LNCaP clone FGC (cell line): ENCODE results near the gene FHL1.

Experiments
- DNase-seq: peaks from one replicate; pipeline ENCODE4 v3.0.0-alpha.2; 2011; ENCODE audit warnings: low read depth
- H3K4me3 ChIP-seq: 2 replicates; pipeline ENCODE4 v1.5.1; 2011; ENCODE audit warnings: mild to moderate bottlenecking, low read depth, low read length, control low read depth
- TF ChIP-seq, protein P1 (sequence below): IDR thresholded peaks from 2 replicates; pipeline ENCODE4 v1.5.1; 2012; ENCODE audit warnings: mild to moderate bottlenecking; ENCODE audit not compliant: control insufficient read depth, insufficient read depth; ENCODE audit errors: extremely low read depth

Gene FHL1

DNA sequence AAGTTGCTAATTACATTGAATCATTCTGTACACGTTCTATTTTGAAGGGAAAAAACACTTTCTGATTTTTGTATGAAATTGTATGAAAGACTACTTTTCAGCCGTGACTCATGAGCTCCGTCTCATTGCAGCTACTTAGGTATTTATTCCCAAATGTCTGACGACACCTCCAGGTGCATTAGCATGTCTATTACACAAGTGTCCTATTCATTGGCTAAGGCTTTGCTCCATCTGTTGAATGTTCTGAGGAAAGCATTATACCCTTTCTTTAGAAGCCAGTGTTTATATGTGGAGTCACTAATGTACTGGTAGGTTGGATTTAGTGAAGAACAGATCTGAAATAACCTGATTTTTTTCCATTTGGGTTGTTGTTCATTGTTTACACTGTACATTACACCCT lies 52.0 kb downstream of the FHL1 start:
- DNase-seq: no peak
- H3K4me3 ChIP-seq: no peak overlapping the region
- TF ChIP-seq, protein P1, sequence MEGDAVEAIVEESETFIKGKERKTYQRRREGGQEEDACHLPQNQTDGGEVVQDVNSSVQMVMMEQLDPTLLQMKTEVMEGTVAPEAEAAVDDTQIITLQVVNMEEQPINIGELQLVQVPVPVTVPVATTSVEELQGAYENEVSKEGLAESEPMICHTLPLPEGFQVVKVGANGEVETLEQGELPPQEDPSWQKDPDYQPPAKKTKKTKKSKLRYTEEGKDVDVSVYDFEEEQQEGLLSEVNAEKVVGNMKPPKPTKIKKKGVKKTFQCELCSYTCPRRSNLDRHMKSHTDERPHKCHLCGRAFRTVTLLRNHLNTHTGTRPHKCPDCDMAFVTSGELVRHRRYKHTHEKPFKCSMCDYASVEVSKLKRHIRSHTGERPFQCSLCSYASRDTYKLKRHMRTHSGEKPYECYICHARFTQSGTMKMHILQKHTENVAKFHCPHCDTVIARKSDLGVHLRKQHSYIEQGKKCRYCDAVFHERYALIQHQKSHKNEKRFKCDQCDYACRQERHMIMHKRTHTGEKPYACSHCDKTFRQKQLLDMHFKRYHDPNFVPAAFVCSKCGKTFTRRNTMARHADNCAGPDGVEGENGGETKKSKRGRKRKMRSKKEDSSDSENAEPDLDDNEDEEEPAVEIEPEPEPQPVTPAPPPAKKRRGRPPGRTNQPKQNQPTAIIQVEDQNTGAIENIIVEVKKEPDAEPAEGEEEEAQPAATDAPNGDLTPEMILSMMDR: no peak

DNA sequence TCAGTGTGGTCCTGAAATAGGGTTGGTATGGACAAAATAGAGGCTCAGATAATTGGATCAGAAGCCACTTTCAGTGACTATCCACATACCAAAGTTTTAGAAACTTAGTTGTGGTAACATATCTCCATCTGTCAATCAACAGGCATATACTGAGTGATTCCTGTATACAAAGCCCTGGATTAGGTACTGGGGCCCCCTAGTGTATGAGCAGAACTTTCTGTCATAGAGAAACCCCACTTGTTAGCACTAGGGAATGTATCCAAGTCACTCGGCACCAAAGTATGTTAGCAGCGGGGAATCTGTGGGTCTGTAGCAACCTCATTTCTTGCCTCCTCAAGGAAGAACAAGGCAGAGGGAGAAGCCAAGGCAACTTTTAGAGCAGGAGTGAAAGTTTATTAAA lies 53.1 kb downstream of the FHL1 start:
- H3K4me3 ChIP-seq: no peak overlapping the region
- DNase-seq: no peak
- TF ChIP-seq, protein P1: 0 out of 2 replicates have a peak, but pooled peaks have one; percentile 10

DNA sequence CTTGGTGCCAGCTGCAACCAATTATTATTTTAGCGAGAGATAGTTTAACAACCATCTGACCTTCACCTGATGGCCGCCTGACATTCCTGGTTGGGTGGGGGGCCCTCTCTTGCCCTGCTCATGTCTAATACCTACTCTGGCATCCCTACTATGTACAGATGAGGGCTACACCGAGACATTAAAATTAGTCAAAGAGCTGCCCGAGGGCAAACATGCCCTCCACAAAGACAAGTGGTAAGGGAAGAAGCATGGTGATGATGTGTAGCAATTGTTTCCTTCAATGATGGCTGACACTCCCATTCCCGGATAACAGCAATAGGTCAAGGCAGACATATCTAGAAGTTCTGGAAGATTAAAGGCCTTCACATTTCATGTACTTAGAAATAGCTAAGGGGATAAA lies 54.3 kb downstream of the FHL1 start:
- H3K4me3 ChIP-seq: no peak overlapping the region
- TF ChIP-seq, protein P1: no peak
- no peak for DNase-seq

DNA sequence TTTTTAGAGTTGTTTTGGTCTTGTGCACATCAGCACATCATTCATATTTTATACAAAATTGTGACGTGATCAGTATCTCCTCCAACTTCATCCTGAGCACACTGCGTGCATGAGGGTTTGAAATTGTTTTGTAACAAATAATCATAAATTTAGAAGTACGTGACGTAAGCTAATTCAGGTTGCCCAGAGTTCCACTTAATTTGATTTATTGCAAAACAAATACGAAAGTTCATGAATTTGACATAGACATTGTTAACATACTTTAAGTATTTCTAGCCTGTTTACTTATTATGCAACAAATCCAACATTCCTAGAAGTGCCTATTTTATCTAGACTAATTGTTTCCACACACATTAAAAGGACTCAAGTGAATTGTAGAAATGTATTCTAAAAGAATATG lies 55.6 kb downstream of the FHL1 start:
- no peak overlapping the region for H3K4me3 ChIP-seq
- DNase-seq: no peak
- TF ChIP-seq, protein P1: no peak

DNA sequence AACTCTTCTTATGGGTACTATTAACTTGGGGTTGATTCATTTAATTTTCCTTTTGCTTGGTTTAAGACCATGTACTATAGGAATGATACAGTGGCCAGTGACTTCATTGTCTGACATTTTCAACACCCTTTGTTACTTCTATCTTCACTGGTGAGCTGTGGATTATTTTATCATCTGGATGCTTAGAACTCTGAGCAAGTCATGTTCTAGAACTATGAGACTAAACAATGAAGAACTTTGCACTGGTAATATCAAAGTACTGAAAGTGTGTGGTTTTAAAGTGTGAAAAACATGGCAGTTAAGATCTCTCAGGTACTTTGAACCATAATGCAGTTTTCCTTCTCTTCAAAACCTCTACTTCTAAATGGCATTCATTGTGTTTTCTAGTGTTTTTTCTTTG lies 56.1 kb downstream of the FHL1 start:
- TF ChIP-seq, protein P1: no peak
- no peak overlapping the region for H3K4me3 ChIP-seq
- DNase-seq: no peak

DNA sequence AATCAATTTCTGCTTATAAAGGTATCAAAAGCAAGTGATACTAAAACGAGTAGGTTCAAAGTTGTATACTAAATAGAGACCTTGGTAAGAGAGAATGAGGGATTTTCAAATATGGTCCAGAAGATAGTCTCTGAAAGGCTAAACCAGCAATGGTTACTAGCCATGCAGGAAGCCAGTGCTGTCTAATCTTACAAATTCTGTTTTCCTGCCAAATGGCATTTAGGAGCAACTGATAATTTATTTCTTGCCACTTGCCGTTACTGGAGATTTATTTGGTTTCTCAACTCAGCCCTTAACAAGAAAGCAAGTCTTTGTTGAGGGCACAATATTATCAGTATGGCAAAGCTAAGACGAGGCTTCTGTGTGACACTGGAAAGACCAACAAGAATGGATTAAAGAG lies 56.6 kb downstream of the FHL1 start:
- TF ChIP-seq, protein P1: no peak
- no peak overlapping the region for H3K4me3 ChIP-seq
- no peak for DNase-seq

DNA sequence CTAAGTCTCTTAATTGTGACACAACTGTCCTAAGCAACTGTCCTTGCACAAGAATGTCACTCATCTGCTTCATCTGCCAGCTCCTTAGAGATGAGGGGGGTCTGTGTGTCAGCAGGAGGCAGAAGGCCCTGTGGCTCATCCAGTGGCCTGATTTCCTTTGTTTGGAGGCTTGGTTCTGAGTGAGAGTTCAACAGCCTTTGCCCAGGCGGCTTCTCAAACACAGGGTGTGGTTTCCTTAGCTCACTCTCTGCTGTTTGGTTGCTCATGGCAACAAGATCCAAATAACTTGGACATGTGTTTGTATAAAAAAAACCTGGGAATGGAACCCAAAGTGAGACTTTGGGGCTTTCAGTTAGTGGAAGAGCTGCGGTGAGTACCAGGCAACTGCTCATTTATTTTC lies 57.2 kb downstream of the FHL1 start:
- no peak for DNase-seq

More for the DNA sequence above, 57.2 kb downstream of the FHL1 start:
- TF ChIP-seq, protein P1: no peak
- no peak overlapping the region for H3K4me3 ChIP-seq
